Calu3 (cell line): ENCODE measurements around the gene FSTL1. TPM values are rescaled to one million over a fixed set of nuclear protein-coding genes. Genes with fewer than 3 reads are reported as not detected.

Experiments
- BruUV-seq: library from RNA; stranded (reverse); fragments of 400-500 nt; replicated peaks from 2 replicates; lab custom pipeline; 2021; lab: Mats Ljungman, UMichigan
- CTCF ChIA-PET: fragments of 300-600 bp; sonication (Branson Sonifier 250); formaldehyde crosslinking; loops from one replicate; lab custom pipeline; 2022; ENCODE audit warnings: antibody characterized with exemption; lab: Charles Lee
- DNase-seq: peaks from one replicate; pipeline ENCODE4 v3.0.0; 2022
- H3K27ac Mint-ChIP-seq: one replicate; pipeline ENCODE4 v1.8.0; 2022; ENCODE audit warnings: mixed read lengths; ENCODE audit not compliant: unreplicated experiment
- H3K27me3 Mint-ChIP-seq: one replicate; pipeline ENCODE4 v1.8.0; 2022; ENCODE audit warnings: mixed read lengths; ENCODE audit not compliant: unreplicated experiment
- H3K36me3 Mint-ChIP-seq: one replicate; pipeline ENCODE4 v1.8.0; 2022; ENCODE audit warnings: mild to moderate bottlenecking, moderate library complexity, mixed read lengths; ENCODE audit not compliant: insufficient read depth, unreplicated experiment
- H3K4me1 Mint-ChIP-seq: one replicate; pipeline ENCODE4 v1.8.0; 2022; ENCODE audit warnings: mild to moderate bottlenecking, low read depth, mixed read lengths; ENCODE audit not compliant: unreplicated experiment
- H3K4me3 Mint-ChIP-seq: one replicate; pipeline ENCODE4 v1.8.0; 2022; ENCODE audit warnings: mild to moderate bottlenecking, low read depth, moderate library complexity, mixed read lengths; ENCODE audit not compliant: unreplicated experiment
- H3K9me3 Mint-ChIP-seq: one replicate; pipeline ENCODE4 v1.8.0; 2022; ENCODE audit warnings: low read depth, mixed read lengths; ENCODE audit not compliant: unreplicated experiment
- intact Hi-C: fragments of 100-400 bp; cut with micrococcal nuclease; formaldehyde crosslinking; loops from one replicate; pipeline ENCODE4 v1.10.0; 2022; ENCODE audit not compliant: unreplicated experiment
- total RNA-seq: library from RNA; stranded (reverse); gene quantifications from 2 replicates; pipeline ENCODE4 v1.2.3, GENCODE V29; 2022
- TF ChIP-seq, protein P1 (sequence below): fragments of 200-600 bp; IDR thresholded peaks from one replicate; pipeline ENCODE4 v1.8.0; 2022; ENCODE audit warnings: antibody characterized with exemption; ENCODE audit not compliant: unreplicated experiment

Gene FSTL1
- total RNA-seq, 1 experiment from 2014 or later = 18.5 TPM

DNA sequence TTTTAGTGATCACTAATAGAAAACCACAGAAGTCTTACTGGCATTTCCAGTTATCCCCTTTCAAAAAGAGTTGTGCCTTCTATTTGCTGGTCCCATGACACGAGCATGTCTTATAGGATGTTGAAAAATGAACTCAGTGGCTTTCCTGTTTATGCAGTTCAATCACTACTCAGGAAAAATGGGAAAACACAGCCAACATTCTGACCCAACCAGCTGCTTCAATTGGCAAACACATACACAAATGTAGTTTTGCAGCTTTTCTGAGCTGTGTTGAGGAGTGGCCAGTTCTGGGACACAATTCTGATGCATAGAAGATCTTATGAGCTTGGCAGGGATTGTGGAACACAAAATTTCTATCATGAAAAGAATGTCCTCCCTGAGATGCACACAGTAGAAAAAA is 40.3 kb downstream of the FSTL1 start:
- TF ChIP-seq, protein P1, sequence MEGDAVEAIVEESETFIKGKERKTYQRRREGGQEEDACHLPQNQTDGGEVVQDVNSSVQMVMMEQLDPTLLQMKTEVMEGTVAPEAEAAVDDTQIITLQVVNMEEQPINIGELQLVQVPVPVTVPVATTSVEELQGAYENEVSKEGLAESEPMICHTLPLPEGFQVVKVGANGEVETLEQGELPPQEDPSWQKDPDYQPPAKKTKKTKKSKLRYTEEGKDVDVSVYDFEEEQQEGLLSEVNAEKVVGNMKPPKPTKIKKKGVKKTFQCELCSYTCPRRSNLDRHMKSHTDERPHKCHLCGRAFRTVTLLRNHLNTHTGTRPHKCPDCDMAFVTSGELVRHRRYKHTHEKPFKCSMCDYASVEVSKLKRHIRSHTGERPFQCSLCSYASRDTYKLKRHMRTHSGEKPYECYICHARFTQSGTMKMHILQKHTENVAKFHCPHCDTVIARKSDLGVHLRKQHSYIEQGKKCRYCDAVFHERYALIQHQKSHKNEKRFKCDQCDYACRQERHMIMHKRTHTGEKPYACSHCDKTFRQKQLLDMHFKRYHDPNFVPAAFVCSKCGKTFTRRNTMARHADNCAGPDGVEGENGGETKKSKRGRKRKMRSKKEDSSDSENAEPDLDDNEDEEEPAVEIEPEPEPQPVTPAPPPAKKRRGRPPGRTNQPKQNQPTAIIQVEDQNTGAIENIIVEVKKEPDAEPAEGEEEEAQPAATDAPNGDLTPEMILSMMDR = no peak
- H3K4me1 Mint-ChIP-seq = no peaks in the 10 kb centered on the region
- no peak overlapping the region for H3K27ac Mint-ChIP-seq
- no TSS peak for BruUV-seq
- CTCF ChIA-PET = no interaction called here
- no peaks in the 10 kb centered on the region for H3K36me3 Mint-ChIP-seq
- H3K9me3 Mint-ChIP-seq = no peaks in the 10 kb centered on the region
- no peaks in the 10 kb centered on the region for H3K27me3 Mint-ChIP-seq
- intact Hi-C loops = no loop called here
- no peak for DNase-seq
- H3K4me3 Mint-ChIP-seq = no peak overlapping the region

DNA sequence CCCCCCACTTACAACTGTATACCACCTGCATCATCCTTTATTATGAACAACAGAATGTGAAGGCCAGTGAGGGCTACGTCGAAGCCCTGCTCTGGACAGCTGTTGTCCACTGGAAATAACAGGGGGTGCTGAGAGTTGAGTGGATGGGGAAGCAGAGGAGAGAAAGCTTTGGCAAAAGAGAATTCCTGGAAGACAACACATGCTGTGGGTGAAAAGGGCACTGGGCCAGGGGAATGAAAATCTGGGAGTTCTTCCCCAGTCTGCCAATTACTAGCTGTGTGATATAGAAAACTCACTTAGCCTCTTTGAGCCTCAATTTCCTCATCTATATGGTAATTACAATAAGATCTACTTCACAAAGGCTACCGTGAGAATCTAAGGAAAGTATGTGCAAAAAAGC is 40.7 kb downstream of the FSTL1 start:
- intact Hi-C loops = no loop called here
- Mint-ChIP-seq H3K4me1 (no peaks in the 10 kb centered on the region), H3K4me3 (no peak overlapping the region), H3K9me3 (no peaks in the 10 kb centered on the region), H3K27ac (no peak overlapping the region), H3K27me3 (no peaks in the 10 kb centered on the region), H3K36me3 (no peaks in the 10 kb centered on the region)
- TF ChIP-seq, protein P1 = no peak
- CTCF ChIA-PET = no interaction called here
- DNase-seq = no peak
- BruUV-seq = no TSS peak

GRCh38 chr3:120407508-120408287 is 43.1 kb downstream of the FSTL1 start:
- TF ChIP-seq, protein P1 = no peak
- no peak overlapping the region for H3K4me3 Mint-ChIP-seq
- DNase-seq = no peak
- no peaks in the 10 kb centered on the region for H3K9me3 Mint-ChIP-seq
- intact Hi-C loops = no loop called here
- H3K27me3 Mint-ChIP-seq = no peaks in the 10 kb centered on the region
- no TSS peak for BruUV-seq
- H3K36me3 Mint-ChIP-seq = peaks cover 2% of the 10 kb centered on the region
- no peaks in the 10 kb centered on the region for H3K4me1 Mint-ChIP-seq
- CTCF ChIA-PET = no interaction called here
- no peak overlapping the region for H3K27ac Mint-ChIP-seq

DNA sequence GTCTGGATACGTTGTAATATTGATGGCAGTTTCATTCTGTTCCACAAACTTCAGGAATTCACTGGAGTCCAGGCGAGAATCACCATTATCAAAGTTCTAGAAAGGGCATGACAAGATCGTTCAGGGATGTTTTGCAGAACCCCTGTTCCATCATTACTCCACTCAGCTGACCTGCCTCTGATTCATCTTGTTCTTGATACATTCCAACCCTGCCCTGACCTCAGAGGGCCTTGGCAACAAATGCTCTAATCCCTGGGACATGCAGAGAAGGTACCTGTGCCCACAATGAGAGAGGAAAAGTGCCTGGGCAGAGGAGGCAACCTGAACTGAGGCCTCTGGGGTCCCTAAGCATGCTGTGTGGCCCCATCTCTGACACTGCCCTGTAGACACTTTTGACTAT is 45.9 kb downstream of the FSTL1 start:
- DNase-seq = no peak
- BruUV-seq = no TSS peak
- Mint-ChIP-seq H3K9me3 (no peaks in the 10 kb centered on the region), H3K27me3 (no peaks in the 10 kb centered on the region), H3K27ac (no peak overlapping the region), H3K36me3 (peaks cover 5% of the 10 kb centered on the region), H3K4me1 (no peaks in the 10 kb centered on the region), H3K4me3 (no peak overlapping the region)
- intact Hi-C loops = no loop called here
- TF ChIP-seq, protein P1 = no peak
- CTCF ChIA-PET = interaction anchor here (0.5 kb wide), 1 partner anchor 52 kb away, joined by 4 read pairs; no protein-coding TSS in a partner anchor
